Measurements from ENCODE around the gene OPN3. TPM values are rescaled to one million over a fixed set of nuclear protein-coding genes. Genes with fewer than 3 reads are reported as not detected.

Gene OPN3
- total RNA-seq, 1 donor from 2014 or later, result 9.0 TPM

GRCh38 chr1:241644259-241644658 is 4.1 kb upstream of the OPN3 start:
- H3K27ac ChIP-seq, result no peak overlapping the region
- H3K27me3 ChIP-seq, result no peaks in the 10 kb centered on the region
- H3K9me3 ChIP-seq, result no peaks in the 10 kb centered on the region
- H3K36me3 ChIP-seq, result no peaks in the 10 kb centered on the region
- H3K4me3 ChIP-seq, result no peak overlapping the region
- no peak for DNase-seq (ENCODE audit: low spot score in 2 of 2)
- intact Hi-C loops (cut with DNase I), result loop anchor here (5.0 kb wide), 2 partner anchors 103 to 203 kb away; partner anchors contain the start of gene EXO1
- no peak for TF ChIP-seq CTCF (IDR thresholded peaks at IDR 0.05)
- no peaks in the 10 kb centered on the region for H3K4me1 ChIP-seq

DNA sequence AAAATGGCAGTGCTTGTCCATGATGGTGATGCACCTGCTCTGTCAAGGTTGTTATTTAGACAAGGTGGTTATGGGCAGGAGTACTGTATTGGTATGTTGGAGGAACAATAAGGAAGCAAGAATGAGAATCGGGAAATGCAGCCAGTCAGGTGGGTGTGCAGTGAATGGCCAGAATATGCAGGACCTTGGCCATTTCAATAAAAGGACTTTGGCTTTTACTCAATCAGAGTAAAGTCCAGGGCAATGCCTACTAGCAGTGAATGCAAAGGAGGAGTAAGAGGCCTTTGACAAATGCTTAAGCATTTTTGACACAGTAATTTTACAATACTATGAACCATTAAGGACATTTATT is 2.4 kb upstream of the OPN3 start:
- Histone ChIP-seq H3K36me3 (no peaks in the 10 kb centered on the region), H3K27ac (peak overlapping the region in 1 of 2 donors; percentile 68), H3K4me1 (peaks cover 0 to 5% of the 10 kb centered on the region in 2 donors), H3K4me3 (no peak overlapping the region), H3K9me3 (no peaks in the 10 kb centered on the region), H3K27me3 (no peaks in the 10 kb centered on the region)
- no peak for TF ChIP-seq CTCF (IDR thresholded peaks at IDR 0.05)
- intact Hi-C loops (cut with DNase I), result loop anchor here (5.0 kb wide), 2 partner anchors 105 to 205 kb away; partner anchors contain the start of gene EXO1
- no peak for DNase-seq (ENCODE audit: low spot score in 2 of 2)

GRCh38 chr1:241641773-241642592 is 1.8 kb upstream of the OPN3 start:
- intact Hi-C loops (cut with DNase I), result loop anchor here (5.0 kb wide), 2 partner anchors 105 to 205 kb away; partner anchors contain the start of gene EXO1
- H3K36me3 ChIP-seq, result no peaks in the 10 kb centered on the region

DNA sequence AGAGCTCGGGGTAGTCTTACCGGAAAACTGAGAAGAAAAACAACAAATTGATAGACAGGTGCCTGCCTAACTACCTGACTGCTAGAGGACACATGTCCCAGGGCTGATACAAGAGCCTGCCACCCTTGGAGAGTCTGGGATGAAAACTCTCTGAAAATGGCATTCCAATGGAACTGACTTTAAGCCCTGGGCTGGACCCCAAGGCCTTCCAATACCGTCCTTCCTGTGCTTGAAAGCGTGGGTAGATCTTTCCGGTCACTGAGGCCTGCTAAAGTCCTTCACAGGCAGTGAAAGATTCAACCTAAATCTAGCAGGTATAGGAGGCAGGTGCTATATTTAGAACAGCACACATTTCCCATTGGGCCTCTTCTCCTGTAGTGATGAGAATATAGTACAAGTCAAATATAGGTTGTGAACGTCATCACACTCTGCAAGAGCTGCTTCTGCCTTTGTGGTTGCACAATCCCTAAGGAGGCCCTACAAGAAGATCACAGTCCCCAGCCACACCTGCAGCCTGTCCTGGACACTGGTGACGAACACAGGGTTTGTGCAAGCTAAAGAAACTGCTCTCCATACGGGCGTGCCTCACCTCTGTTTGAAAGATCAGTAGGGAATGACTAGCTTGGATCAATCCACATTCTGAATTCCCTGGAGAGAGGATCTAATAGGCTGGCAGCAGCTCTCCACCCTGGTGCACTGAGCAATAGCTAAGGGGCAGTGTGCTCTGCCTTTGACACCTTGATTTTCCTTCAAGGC is 876 bp upstream of the OPN3 start:
- peak overlapping the region; percentile 88 to 91 for H3K4me3 ChIP-seq
- peak overlapping the region; percentile 62 to 80 for H3K27ac ChIP-seq
- intact Hi-C loops (cut with DNase I), result loop anchor here (1.0 to 5.0 kb wide), 3 partner anchors 106 to 206 kb away; partner anchors contain the start of genes EXO1 and FH
- no peaks in the 10 kb centered on the region for H3K27me3 ChIP-seq
- no peaks in the 10 kb centered on the region for H3K9me3 ChIP-seq
- TF ChIP-seq CTCF (IDR thresholded peaks at IDR 0.05), result no peak
- peaks cover 0 to 9% of the 10 kb centered on the region in 2 donors for H3K4me1 ChIP-seq
- no peak for DNase-seq (ENCODE audit: low spot score in 2 of 2)
- no peaks in the 10 kb centered on the region for H3K36me3 ChIP-seq

More at GRCh38 chr1:241641773-241642592, 1.8 kb upstream of the OPN3 start:
- DNase-seq (ENCODE audit: low spot score in 2 of 2), result no peak
- no peak for TF ChIP-seq CTCF (IDR thresholded peaks at IDR 0.05)
- Histone ChIP-seq H3K4me1 (peaks cover 0 to 9% of the 10 kb centered on the region in 2 donors), H3K27me3 (no peaks in the 10 kb centered on the region), H3K9me3 (no peaks in the 10 kb centered on the region), H3K4me3 (no peak overlapping the region), H3K27ac (peak overlapping the region; percentile 2 to 68)

DNA sequence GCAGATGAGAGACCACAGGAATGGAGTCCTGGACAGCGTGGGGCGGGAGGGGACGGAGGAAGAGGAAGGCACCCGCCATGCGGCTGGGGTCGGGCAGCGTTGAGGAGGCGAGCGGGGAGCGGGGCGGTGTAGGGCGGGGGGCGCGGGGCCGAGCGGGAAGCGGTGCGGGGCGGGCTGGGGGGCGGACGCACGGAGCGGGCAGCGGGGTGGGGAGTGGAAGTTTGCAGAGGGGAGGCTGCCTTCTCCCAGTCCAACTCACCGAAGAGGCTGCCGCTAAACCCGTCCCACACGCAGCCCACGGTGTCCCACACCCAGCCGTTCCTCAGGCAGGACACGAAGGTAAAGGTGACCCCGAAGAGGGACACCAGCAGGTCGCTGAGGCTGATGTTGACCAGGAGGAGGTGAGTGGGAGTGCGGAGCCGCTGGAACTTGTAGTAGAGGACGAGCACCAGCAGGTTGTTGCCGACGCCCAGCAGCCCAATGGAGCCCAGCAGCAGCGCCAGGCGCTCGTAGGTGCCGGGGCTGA is 483 bp downstream of the OPN3 start:
- Histone ChIP-seq H3K27ac (peak overlapping the region; percentile 77 to 80), H3K9me3 (no peaks in the 10 kb centered on the region), H3K27me3 (no peaks in the 10 kb centered on the region), H3K36me3 (peaks cover 0 to 7% of the 10 kb centered on the region in 2 donors), H3K4me1 (peaks cover 0 to 9% of the 10 kb centered on the region in 2 donors), H3K4me3 (peak overlapping the region; percentile 88 to 91)
- intact Hi-C loops (cut with DNase I), result loop anchor here (1.0 to 5.0 kb wide), 3 partner anchors 108 to 208 kb away; partner anchors contain the start of genes EXO1 and FH
- peak in 1 of 3 experiments; percentile 6 for TF ChIP-seq CTCF (IDR thresholded peaks at IDR 0.05)
- peak in 1 of 2 donors; percentile 70 for DNase-seq (ENCODE audit: low spot score in 2 of 2)

All from ascending aorta (tissue), 2 donors.